Measurements from ENCODE around the gene KRTAP5-11. TPM values are rescaled to one million over a fixed set of nuclear protein-coding genes. Genes with fewer than 3 reads are reported as not detected.

KRTAP5-11 gene
- total RNA-seq, 1 experiment from 2014 or later = not detected

GRCh38 chr11:71565263-71565662 lies 17.4 kb downstream of the KRTAP5-11 start, which contains the start of gene KRTAP5-10:
TSS of gene KRTAP5-10 (plus strand) at chr11:71565563. CDS start at chr11:71565588, 25 bp downstream.
- Histone ChIP-seq H3K27me3 (ENCODE audit: insufficient read depth, low read length) (peaks cover 16% of the 10 kb centered on the region; the same call in 1 of the 2 replicates), H3K9me2 (ENCODE audit: insufficient read depth) (no peaks in the 10 kb centered on the region), H2AFZ (ENCODE audit: low read depth, low read length, poor library complexity, severe bottlenecking) (no peak within 1 kb of the TSS), H3K27ac (ENCODE audit: low read depth, low read length) (no peak within 1 kb of the TSS), H3K36me3 (ENCODE audit: control insufficient read depth in 1 of 2, insufficient read depth in 2 of 2, low read length in 2 of 2) (no peaks in the 10 kb centered on the region), H3K9ac (ENCODE audit: low read length) (no peak within 1 kb of the TSS), H3K4me2 (ENCODE audit: low read length) (no peak within 1 kb of the TSS), H4K20me1 (ENCODE audit: insufficient read depth) (no peaks in the 10 kb centered on the region), H3K9me3 (ENCODE audit: control insufficient read depth in 1 of 2, insufficient read depth in 1 of 2, low read depth in 1 of 2, low read length in 2 of 2) (no peaks in the 10 kb centered on the region), H3K79me2 (ENCODE audit: insufficient read depth, low read length) (no peaks in the 10 kb centered on the region), H3K4me3 (replicated peaks in 1 of 2; ENCODE audit: low read depth in 1 of 2, low read length in 2 of 2) (no peak within 1 kb of the TSS), H3K4me1 (ENCODE audit: control insufficient read depth in 1 of 2, insufficient read depth in 2 of 2, low read length in 2 of 2) (peaks cover 0 to 16% of the 10 kb centered on the region in 2 experiments; a peak in 2 of 4 replicates)
- ChIA-PET POLR2A (interaction anchor here (0.6 kb wide), 1 partner anchor 23 kb away, joined by 3 read pairs; no protein-coding TSS in a partner anchor), RAD21 (ENCODE audit: low non-redundant PET in 1 of 2, low total read pairs in 2 of 2, uncharacterized antibody in 2 of 2, unreplicated experiment in 2 of 2) (no interaction called here), CTCF (no interaction called here)
- intact Hi-C loops (cut with micrococcal nuclease) = no loop called here
- no peak for ATAC-seq
- no TSS peak for BruUV-seq (replicated peaks)
- DNase-seq (ENCODE audit: low read depth, low spot score) = no peak
- TF ChIP-seq ZNF274 (IDR thresholded peaks at IDR 0.05; ENCODE audit: low read depth, low read length) (no peak), ZFX (IDR thresholded peaks at IDR 0.05) (no peak), RAD21 (IDR thresholded peaks at IDR 0.05; ENCODE audit: low read depth) (no peak), EGR1 (IDR thresholded peaks at IDR 0.05; ENCODE audit: low read depth) (no peak), TCF7L2 (IDR thresholded peaks at IDR 0.05; ENCODE audit: borderline replicate concordance, extremely low read depth, insufficient read depth, insufficient read length) (no peak), FOSL1 (IDR thresholded peaks at IDR 0.05; ENCODE audit: low read depth) (no peak), SRF (IDR thresholded peaks at IDR 0.05; ENCODE audit: low read depth) (no peak), MAX (IDR thresholded peaks at IDR 0.05) (no peak), EZH2phosphoT487 (IDR thresholded peaks at IDR 0.05; ENCODE audit: borderline replicate concordance) (no peak), ZBTB33 (IDR thresholded peaks at IDR 0.05; ENCODE audit: extremely low read depth, insufficient replicate concordance, low read length) (no peak), REST (IDR thresholded peaks at IDR 0.05; ENCODE audit: low read depth) (no peak), EZH2 (IDR thresholded peaks at IDR 0.05) (no peak), CTCF (IDR thresholded peaks at IDR 0.05 in 2 of 3, conservative IDR thresholded peaks at IDR 0.05 in 1 of 3; ENCODE audit: borderline replicate concordance in 1 of 3, insufficient read depth in 1 of 3, low read depth in 2 of 3, low read length in 2 of 3) (no peak), JUND (IDR thresholded peaks at IDR 0.05) (no peak)

All from HCT116 (cell line).